ENCODE measurements around the gene HSPB6.

GRCh38 chr19:35713904-35714495, 42.8 kb downstream of the HSPB6 start:
- TF ChIP-seq EZH2phosphoT487 (conservative IDR thresholded peaks at IDR 0.05; ENCODE audit: low read length) (no peak), CTCF (IDR thresholded peaks at IDR 0.05; ENCODE audit: insufficient read depth, low read length, poor library complexity, severe bottlenecking) (no peak)

Data from SU-DHL-6 (cell line).